ENCODE results near the gene GALNT3.

GALNT3 gene

GRCh38 chr2:165718610-165719210 is 75.3 kb downstream of the GALNT3 start:
- DNase-seq = no peak

GRCh38 chr2:165716091-165716490 is 78.0 kb downstream of the GALNT3 start:
- DNase-seq = no peak

- DNase-seq = no peak
These were observed 87.0 kb downstream of the GALNT3 start for GRCh38 chr2:165706960-165707487.

GRCh38 chr2:165701147-165701546 is 92.9 kb downstream of the GALNT3 start:
- DNase-seq = no peak

GRCh38 chr2:165700531-165700930 is 93.5 kb downstream of the GALNT3 start:
- no peak for DNase-seq

- no peak for DNase-seq
These were observed 94.1 kb downstream of the GALNT3 start for GRCh38 chr2:165699946-165700345.

- DNase-seq = peak; percentile 7
These were observed 95.6 kb downstream of the GALNT3 start for GRCh38 chr2:165698444-165698884.

GRCh38 chr2:165697748-165698443 is 96.2 kb downstream of the GALNT3 start:
- DNase-seq = no peak
